GM21825 (cell line): Measurements from ENCODE around the gene ALG8.

ENCODE experiments used
- ATAC-seq: cut with Tn5 transposase; IDR thresholded peaks from one replicate; pipeline ENCODE4 v1.9.1; 2021; ENCODE audit warnings: mild to moderate bottlenecking, moderate library complexity; ENCODE audit not compliant: unreplicated experiment

Gene ALG8

GRCh38 chr11:78161346-78161745 lies 21.9 kb upstream of the ALG8 start:
- ATAC-seq = no peak

GRCh38 chr11:78160557-78160956 lies 21.1 kb upstream of the ALG8 start:
- no peak for ATAC-seq

- ATAC-seq = no peak
Measured at GRCh38 chr11:78158987-78159652, 19.7 kb upstream of the ALG8 start.

- no peak for ATAC-seq
Measured at GRCh38 chr11:78156127-78156844, 16.9 kb upstream of the ALG8 start.

- ATAC-seq = no peak
Measured at GRCh38 chr11:78151804-78152203, 12.4 kb upstream of the ALG8 start.

GRCh38 chr11:78150754-78151153 lies 11.3 kb upstream of the ALG8 start:
- no peak for ATAC-seq

GRCh38 chr11:78150346-78150745 lies 10.9 kb upstream of the ALG8 start:
- ATAC-seq = no peak

GRCh38 chr11:78149646-78150045 lies 10.2 kb upstream of the ALG8 start:
- ATAC-seq = no peak

GRCh38 chr11:78147807-78148206 lies 8.4 kb upstream of the ALG8 start:
- no peak for ATAC-seq

GRCh38 chr11:78145511-78146025 lies 6.1 kb upstream of the ALG8 start:
- ATAC-seq = no peak

- no peak for ATAC-seq
Measured at GRCh38 chr11:78140392-78141077, 1.1 kb upstream of the ALG8 start.

GRCh38 chr11:78138694-78139421 lies 568 bp downstream of the ALG8 start:
- ATAC-seq = peak; percentile 26

- ATAC-seq = no peak
Measured at GRCh38 chr11:78138291-78138690, 1.1 kb downstream of the ALG8 start.

- ATAC-seq = no peak
Measured at GRCh38 chr11:78132475-78132874, 7.0 kb downstream of the ALG8 start.

GRCh38 chr11:78131956-78132355 lies 7.5 kb downstream of the ALG8 start:
- ATAC-seq = no peak

GRCh38 chr11:78127403-78127802 lies 12.0 kb downstream of the ALG8 start:
- ATAC-seq = no peak

GRCh38 chr11:78112582-78113275 lies 26.7 kb downstream of the ALG8 start:
- peak; percentile 71 for ATAC-seq

- no peak for ATAC-seq
Measured at GRCh38 chr11:78111298-78111697, 28.1 kb downstream of the ALG8 start.

- ATAC-seq = no peak
Measured at GRCh38 chr11:78110830-78111229, 28.6 kb downstream of the ALG8 start.

- ATAC-seq = no peak
Measured at GRCh38 chr11:78110351-78110750, 29.1 kb downstream of the ALG8 start.
